GM20000 (cell line): ENCODE results near the gene PARD3.

Experiments
- DNase-seq: peaks from one replicate; pipeline ENCODE4 v3.0.0; 2012; ENCODE audit warnings: low spot score
- TF ChIP-seq, protein P1 (sequence below): IDR thresholded peaks from 2 replicates; pipeline ENCODE4 v1.5.1; 2012; ENCODE audit warnings: mild to moderate bottlenecking, control low read depth; ENCODE audit errors: extremely low read depth, missing control alignments

The PARD3 gene

GRCh38 chr10:34228066-34228465 is 587.0 kb downstream of the PARD3 start:
- no peak for DNase-seq
- TF ChIP-seq, protein P1, sequence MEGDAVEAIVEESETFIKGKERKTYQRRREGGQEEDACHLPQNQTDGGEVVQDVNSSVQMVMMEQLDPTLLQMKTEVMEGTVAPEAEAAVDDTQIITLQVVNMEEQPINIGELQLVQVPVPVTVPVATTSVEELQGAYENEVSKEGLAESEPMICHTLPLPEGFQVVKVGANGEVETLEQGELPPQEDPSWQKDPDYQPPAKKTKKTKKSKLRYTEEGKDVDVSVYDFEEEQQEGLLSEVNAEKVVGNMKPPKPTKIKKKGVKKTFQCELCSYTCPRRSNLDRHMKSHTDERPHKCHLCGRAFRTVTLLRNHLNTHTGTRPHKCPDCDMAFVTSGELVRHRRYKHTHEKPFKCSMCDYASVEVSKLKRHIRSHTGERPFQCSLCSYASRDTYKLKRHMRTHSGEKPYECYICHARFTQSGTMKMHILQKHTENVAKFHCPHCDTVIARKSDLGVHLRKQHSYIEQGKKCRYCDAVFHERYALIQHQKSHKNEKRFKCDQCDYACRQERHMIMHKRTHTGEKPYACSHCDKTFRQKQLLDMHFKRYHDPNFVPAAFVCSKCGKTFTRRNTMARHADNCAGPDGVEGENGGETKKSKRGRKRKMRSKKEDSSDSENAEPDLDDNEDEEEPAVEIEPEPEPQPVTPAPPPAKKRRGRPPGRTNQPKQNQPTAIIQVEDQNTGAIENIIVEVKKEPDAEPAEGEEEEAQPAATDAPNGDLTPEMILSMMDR, result no peak

- no peak for DNase-seq
- TF ChIP-seq, protein P1, result no peak
Measured at GRCh38 chr10:34224639-34225038, 590.5 kb downstream of the PARD3 start.

GRCh38 chr10:34223658-34224057 is 591.4 kb downstream of the PARD3 start:
- no peak for DNase-seq
- TF ChIP-seq, protein P1, result no peak

GRCh38 chr10:34222359-34222758 is 592.7 kb downstream of the PARD3 start:
- TF ChIP-seq, protein P1, result no peak
- no peak for DNase-seq

DNA sequence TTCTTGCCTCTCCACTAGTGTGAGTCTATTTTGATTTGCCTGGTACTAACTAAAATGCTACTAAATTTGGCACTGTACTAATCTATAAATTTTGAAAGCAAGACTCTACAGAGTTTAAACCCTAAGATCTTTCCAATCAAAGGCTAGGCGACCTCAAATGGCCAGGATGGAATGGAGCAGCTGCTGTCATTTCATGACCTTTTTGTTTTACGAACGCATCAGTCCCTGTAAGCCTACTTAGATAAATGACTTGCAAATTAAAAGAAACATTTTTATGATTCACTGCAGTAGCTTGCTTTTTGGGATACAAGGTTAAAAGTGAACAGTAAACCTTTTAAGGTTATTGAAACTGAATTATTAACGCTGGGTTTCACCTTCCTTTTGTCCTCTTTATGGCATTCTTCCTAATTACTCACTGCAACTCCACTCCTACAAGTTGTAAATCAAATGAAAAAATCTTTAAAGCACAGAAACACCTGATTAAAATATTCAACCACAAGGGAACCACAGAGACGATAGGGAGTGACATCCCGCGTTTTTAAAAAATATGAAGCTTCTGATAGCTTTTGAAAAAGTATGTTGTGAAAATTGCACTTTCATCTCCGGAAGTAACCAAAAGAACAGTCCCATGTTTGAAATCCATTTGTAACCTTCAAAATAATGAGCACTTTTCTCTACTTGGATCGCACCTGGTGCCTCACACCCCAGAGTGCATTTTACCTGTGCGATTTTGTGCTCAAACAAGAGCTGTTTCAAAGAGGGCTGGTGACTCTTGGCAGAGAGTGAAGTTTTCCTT is 595.1 kb downstream of the PARD3 start:
- TF ChIP-seq, protein P1, result no peak
- DNase-seq, result no peak

DNA sequence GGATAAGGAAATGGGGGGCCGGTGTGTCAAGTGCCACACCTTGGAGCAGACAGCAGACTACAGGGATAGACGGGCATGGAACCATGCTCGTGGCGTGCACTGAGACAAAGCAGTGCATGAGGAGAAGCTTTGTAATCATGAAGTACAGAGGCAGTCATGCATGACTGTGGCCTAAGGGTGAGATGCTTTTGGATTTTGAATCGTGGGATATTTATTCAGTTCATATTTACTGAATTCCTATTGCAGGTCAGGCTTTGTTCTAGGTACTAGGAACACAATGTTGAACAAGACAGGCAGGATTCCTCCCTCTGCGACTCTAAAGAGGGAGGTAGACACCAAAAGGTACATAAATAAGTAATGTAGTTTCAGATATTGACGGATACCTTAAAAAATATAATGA is 597.6 kb downstream of the PARD3 start:
- DNase-seq, result no peak
- TF ChIP-seq, protein P1, result no peak

DNA sequence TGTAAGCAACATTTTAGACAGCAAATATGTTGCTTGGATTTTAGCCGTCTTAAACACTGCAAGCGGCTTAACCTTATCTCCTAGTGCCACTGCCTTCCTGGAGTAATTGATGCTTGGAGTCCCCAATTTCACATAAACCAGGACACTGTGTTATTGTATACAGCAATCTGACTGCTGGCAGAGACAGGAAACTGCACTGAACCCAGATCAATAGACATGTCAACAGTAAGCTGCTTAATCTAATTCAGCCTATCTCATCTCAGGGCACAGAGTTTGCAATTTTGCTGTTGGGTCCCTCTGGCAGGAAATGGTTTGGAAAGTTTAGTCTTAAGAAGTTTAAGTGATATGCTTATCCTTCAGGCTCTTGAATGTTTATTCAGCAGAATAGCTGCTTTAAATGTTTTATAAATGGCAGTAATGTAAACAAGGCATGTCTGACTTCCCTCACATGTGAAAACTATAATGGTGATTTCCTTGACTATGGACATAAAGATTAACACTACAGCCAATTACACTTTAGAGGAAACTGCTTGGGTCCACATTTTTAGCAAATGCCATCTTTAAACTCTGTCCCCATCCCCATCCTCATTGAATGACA is 598.6 kb downstream of the PARD3 start:
- no peak for DNase-seq
- TF ChIP-seq, protein P1, result no peak
